ENCODE data around the gene PPP1R7.

The PPP1R7 gene

DNA sequence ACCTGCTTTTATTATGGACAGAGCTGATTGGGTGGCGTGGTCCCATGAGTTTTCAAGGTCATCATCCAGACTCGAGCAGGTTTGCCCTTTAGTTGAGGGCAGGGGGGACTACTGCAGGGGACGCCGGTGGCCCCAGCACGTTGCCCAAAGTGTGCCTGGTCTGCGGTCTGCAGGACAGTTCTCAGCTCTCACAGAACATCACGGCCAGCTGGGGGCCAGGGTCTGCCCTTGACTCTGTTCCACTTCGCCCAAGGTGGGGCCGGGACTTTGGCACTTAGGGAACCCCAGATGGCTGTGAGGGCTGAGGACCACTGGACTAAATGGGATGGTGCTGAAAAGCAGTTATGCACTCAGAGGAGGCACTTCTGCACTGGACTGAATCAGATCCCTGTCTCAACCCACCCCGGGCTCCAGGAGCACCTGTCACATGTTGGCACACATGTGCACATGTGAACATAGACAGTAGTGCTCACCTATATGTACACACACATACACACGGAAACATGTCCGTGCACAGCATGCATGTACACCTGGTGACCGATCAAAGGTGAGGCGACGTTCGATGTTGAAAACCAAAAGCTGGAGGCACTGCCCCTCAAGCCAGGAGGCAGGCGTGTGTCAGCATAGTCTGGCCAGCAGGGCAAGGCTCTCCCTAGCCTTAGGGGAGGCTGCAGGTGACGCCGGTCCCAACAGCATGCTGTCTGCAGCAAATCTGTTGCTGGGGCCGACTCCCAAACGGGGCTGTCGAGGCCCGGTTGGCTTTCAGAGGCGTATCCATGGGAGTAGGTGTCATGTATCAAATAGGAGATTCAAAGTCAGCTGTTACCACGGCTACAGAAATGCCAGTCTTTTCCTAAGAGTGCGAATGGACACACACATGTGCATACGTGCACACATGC is 48.4 kb downstream of the PPP1R7 start:
- no peak for DNase-seq

DNA sequence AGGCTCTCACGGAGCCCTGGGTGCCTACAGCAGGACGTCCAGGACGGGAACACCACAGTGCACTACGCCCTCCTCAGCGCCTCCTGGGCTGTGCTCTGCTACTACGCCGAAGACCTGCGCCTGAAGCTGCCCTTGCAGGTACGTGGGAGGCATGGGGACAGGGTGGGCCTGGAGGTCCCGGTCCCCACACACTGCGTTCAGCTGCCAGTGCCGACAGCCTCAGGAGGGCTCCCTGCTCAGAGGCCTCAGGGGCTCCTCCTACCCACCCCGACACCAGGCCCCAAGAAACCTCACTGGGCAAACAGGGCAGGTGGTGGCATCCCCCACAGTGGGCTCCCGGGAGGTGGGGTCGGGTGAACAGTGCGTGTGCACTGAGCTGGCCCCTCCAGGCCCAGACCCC is 49.0 kb downstream of the PPP1R7 start:
- DNase-seq, result no peak

- no peak for DNase-seq
These were observed 49.9 kb downstream of the PPP1R7 start for GRCh38 chr2:241199897-241200821.

DNA sequence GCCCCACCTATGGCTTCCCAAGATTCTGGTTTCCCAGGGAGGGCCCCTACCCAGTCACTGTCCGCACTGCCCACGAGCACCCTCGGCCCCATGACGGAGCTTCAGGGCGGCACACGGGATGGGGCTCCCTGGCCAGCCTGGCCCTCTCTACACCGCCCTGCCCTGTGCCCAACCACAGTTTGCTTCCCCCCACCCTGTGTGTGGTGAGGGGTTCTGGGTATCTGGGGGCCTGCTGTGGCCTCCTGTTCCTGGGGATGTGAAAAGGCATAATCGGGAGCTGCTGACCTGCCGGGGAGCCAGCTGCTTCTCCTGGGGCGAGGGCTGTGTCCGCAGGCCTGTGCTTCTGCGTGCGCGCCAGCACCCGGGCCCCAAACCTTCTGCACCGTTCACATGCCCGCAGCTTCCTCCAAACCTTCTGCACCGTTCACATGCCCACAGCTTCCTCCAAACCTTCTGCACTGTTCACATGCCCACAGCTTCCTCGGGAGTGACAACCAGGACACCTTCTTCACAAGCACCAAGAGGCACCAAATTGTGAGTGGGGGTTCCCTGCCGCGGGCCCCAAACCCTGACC is 50.6 kb downstream of the PPP1R7 start:
- DNase-seq, result no peak

- no peak for DNase-seq
These were observed 51.4 kb downstream of the PPP1R7 start for GRCh38 chr2:241201445-241202267.

- no peak for DNase-seq
These were observed 52.0 kb downstream of the PPP1R7 start for GRCh38 chr2:241202268-241202585.

DNA sequence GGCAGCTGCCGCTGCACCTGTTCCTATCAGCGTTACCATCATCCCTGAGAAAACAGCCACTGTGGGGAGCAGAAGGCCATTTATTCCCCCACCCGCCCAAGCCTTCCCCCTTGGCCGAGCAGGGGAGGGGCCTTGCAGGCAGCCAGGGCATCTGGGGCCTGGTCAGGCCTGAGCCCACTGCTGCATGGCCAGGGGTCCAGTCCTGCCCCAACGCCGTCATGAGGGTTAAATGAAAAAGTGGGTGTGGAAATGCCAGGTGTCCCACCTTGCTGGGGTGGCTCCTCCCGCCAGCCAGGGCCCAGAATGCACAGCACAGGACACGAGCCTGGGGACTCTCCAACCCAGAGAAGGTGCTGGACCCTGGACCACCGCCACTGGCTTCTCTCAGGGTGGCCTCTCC is 52.4 kb downstream of the PPP1R7 start:
- DNase-seq, result no peak

GRCh38 chr2:241203218-241204009 is 53.1 kb downstream of the PPP1R7 start:
- DNase-seq, result no peak

DNA sequence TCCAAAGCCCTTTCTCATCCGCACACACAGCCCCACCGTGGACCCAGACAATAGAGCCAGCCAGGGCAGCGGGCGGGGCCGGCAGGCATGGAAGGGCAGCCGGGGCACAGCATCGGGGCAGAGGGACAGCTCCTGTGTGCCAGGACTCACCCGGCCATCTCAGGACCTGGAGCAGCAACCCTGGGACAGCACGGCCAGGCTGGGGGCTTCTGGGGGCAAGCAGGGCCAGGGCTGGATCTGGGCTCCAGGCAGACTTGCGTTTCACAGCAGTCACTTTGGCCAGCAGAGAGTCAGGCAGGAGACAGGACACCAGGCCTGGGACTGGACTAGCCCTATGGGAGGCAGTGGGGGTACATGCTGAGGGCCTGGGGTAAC is 53.7 kb downstream of the PPP1R7 start:
- no peak for DNase-seq

- no peak for DNase-seq
These were observed 54.2 kb downstream of the PPP1R7 start for GRCh38 chr2:241204490-241204889.

DNA sequence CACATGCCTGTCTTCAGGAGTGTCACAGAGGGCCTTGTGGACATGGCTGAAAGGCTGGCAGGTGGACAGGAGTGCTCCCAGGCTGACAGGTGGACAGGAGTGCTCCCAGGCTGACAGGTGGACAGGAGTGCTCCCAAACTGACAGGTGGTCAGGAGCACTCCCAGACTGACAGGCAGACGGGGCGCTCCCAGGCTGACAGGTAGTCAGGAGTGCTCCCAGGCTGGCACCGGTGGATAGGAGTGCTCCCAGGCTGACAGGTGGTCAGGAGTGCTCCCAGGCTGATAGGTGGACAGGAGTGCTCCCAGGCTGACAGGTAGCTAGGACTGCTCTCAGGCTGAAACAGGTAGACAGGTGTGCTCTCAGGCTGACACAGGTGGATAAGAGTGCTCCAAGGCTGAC is 54.8 kb downstream of the PPP1R7 start:
- no peak for DNase-seq

- no peak for DNase-seq
These were observed 56.9 kb downstream of the PPP1R7 start for GRCh38 chr2:241207151-241207550.

- DNase-seq, result no peak
These were observed 57.4 kb downstream of the PPP1R7 start for GRCh38 chr2:241207641-241208040.

DNA sequence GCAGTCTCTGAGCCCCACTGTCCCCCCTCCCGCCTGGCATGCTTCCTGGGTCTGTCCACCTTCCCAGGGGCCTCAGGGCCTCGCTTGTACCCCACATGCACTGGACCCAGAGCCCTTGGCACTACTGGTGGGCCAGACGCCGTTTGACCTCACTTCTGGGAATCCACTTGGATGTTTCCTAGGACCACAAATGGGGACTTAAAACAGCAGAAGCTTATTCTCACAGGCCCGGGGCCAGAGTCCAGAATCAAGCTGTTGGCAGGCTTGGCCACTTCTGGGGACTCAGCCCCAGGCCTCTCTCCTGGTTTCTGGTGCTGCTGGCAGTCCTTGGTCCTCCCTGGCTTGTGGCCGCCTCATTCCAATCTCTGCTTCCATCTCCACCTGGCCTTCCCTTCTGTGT is 57.8 kb downstream of the PPP1R7 start:
- DNase-seq, result no peak

- no peak for DNase-seq
These were observed 59.0 kb downstream of the PPP1R7 start for GRCh38 chr2:241209271-241209670.

DNA sequence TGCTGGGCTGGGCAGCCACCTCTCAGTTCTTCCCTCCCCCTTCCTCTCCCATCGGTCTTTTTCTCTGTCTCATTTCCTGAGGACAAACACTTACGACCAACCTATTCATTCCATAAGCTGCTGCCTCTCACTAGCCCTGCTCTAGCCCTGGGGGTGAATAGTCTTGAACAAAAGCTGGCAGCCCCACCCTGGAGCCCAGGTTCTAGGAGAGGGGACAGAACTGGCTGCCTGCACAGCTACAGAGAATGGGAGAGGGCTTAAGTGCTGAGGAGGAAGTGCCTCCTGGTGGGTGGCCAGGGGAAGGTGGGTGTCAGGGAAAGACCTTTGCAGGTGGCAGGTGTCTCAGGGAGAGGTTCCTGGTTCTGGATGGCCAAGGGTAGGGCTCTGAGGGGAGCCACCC is 61.0 kb downstream of the PPP1R7 start:
- no peak for DNase-seq

DNA sequence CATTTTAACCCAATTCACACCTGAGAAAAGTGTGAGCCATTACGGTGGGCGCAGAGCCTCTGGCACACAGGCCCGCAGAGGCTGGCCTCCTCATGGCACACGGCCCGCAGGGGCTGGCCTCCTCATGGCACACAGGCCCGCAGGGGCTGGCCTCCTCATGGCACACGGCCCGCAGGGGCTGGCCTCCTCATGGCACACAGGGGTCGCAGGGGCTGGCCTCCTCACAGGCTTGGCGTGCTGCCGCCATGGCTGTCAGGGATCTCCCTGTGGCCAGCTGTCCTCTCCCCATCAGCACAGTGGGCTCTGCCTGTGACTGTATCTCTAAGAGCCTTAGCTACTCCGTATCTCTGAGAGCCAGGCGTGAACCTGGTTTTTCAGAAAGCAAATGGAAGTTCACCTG is 62.8 kb downstream of the PPP1R7 start:
- DNase-seq, result no peak

- DNase-seq, result no peak
These were observed 63.3 kb downstream of the PPP1R7 start for GRCh38 chr2:241213567-241213966.

DNA sequence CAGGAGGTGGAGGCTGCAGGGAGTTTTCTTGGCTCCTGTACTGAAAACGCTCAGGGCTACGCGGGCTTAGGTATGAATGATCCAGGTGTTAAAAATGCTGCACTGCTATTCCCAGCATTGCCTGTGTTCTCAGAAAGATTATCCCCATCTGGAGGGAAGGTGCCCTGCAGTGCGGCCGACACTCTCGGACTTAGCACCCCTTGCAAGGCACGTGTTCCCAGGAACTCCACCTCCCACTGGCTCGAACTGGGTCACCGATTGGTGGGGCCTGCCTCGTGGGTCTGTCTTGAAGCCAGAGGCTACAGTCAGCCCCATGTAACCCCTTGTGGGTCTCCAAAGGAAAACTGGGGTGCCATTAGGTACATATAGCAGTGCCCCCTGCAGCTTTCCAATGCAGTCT is 63.9 kb downstream of the PPP1R7 start:
- no peak for DNase-seq

- no peak for DNase-seq
These were observed 64.5 kb downstream of the PPP1R7 start for GRCh38 chr2:241214766-241215165.

DNA sequence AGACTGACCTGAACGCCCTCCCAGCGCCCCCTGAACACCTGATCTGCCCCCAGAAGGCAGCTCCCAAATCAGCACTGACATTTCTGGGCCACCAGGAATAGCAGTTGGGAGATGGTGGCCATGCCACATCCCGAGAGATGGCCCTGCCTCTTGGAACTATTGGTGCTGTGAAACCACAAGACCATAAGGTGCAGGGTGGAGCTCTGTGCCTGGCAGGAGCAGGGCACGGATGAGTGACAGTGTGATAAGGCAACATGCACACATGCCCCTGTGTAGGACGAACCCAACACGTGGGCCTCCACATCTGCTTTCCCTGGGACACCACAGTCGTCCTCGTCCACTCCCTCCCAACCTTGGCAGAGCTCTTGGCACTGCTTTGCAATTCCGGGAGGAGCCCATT is 65.2 kb downstream of the PPP1R7 start:
- DNase-seq, result no peak

DNA sequence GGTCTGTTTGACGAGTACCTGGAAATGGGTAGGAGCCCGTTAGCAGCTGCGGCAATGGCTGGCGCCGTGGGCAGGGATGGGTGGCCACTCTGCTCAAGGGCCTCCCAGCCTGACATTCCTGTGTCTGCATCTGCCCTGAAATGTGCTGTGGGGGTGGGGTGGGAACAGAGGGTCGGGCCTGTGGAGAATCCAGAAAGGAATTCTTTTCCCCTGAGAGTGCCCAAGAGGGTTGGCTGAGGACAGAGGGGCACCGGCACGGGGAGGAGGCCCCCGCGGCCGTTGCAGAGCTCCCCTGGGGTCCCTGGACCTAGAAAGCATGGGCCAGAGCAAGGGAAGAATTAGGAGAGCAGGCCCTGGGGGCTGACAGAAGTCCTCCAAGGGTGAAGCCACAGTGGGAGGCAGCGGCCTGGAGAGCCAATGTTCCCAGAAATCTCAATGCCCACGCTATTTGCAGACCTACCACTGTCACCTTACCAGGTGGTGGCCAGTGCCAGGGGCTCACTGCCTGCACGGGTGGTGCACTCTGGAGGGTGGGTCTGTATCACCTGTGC is 66.0 kb downstream of the PPP1R7 start:
- no peak for DNase-seq
